AG04450 (cell line): Measurements from ENCODE around the gene FNDC4. TPM values are rescaled to one million over a fixed set of nuclear protein-coding genes. Genes with fewer than 3 reads are reported as not detected.
A peak's percentile ranks its signal among the peaks of the same experiment; 100 is the strongest.

Source experiments
- CTCF ChIA-PET: fragments of 300-600, 350-600 bp; formaldehyde crosslinking; extraction: SDS; loops from one replicate; lab custom pipeline; 2022; ENCODE audit warnings: antibody characterized with exemption, inconsistent platforms; lab: Charles Lee
- POLR2A ChIA-PET: fragments of 350-600 bp; formaldehyde crosslinking; extraction: SDS; loops from one replicate; lab custom pipeline; 2021; ENCODE audit warnings: antibody characterized with exemption, inconsistent platforms; lab: Yijun Ruan, JAX
- DNase-seq: peaks from one replicate; pipeline ENCODE4 v3.0.0-alpha.2; 2011; ENCODE audit warnings: low read depth, low spot score
- H3K27ac ChIP-seq: one replicate; pipeline ENCODE4 v1.5.1; 2012; ENCODE audit warnings: low read depth, low read length, control low read depth
- H3K27me3 ChIP-seq: one replicate; pipeline ENCODE4 v1.6.0; 2012; ENCODE audit warnings: low read length; ENCODE audit not compliant: control insufficient read depth, insufficient read depth
- H3K4me3 ChIP-seq: 2 replicates; pipeline ENCODE4 v1.5.1; 2011; ENCODE audit warnings: mild to moderate bottlenecking, low read depth, low read length, control low read depth
- H3K9me3 ChIP-seq: 2 replicates; pipeline ENCODE4 v1.5.1; 2012; ENCODE audit warnings: low read length; ENCODE audit not compliant: control insufficient read depth, insufficient read depth
- CTCF ChIP-seq: IDR thresholded peaks from 2 replicates; pipeline ENCODE4 v1.5.1; 2011; ENCODE audit warnings: low read depth, low read length, control low read depth, inconsistent platforms
- polyA plus RNA-seq: library from polyadenylated mRNA; depleted of rRNA; stranded (reverse); fragments of >200 nt; gene quantifications from 2 replicates; pipeline ENCODE4 v1.2.3, GENCODE V29; 2011

The FNDC4 gene
- polyA plus RNA-seq, 1 experiment, result 12.3 TPM

GRCh38 chr2:27494284-27494943 is 586 bp downstream of the FNDC4 start:
- Histone ChIP-seq H3K27ac (peak overlapping the region; percentile 11), H3K27me3 (peaks cover 4% of the 10 kb centered on the region), H3K4me3 (peak overlapping the region; percentile 73), H3K9me3 (no peaks in the 10 kb centered on the region)
- TF ChIP-seq CTCF, result no peak
- POLR2A ChIA-PET, result no interaction called here
- no peak for DNase-seq
- CTCF ChIA-PET, result interaction anchor here (1.1 kb wide), 1 partner anchor 189 kb away, joined by 3 read pairs; no protein-coding TSS in a partner anchor

- H3K9me3 ChIP-seq, result no peaks in the 10 kb centered on the region
- H3K27me3 ChIP-seq, result peaks cover 4% of the 10 kb centered on the region
- peak overlapping the region; percentile 73 for H3K4me3 ChIP-seq
- TF ChIP-seq CTCF, result no peak
- POLR2A ChIA-PET, result no interaction called here
- DNase-seq, result no peak
- CTCF ChIA-PET, result interaction anchor here (1.1 kb wide), 1 partner anchor 189 kb away, joined by 3 read pairs; no protein-coding TSS in a partner anchor
- H3K27ac ChIP-seq, result peak overlapping the region; percentile 11
These were observed 1.1 kb downstream of the FNDC4 start for GRCh38 chr2:27493948-27494283.

GRCh38 chr2:27492557-27492956 is 2.4 kb downstream of the FNDC4 start:
- CTCF ChIA-PET, result interaction anchor here (1.0 kb wide), 1 partner anchor 192 kb away, joined by 3 read pairs; no protein-coding TSS in a partner anchor
- Histone ChIP-seq H3K9me3 (no peaks in the 10 kb centered on the region), H3K27me3 (no peaks in the 10 kb centered on the region), H3K27ac (no peak overlapping the region), H3K4me3 (no peak overlapping the region)
- DNase-seq, result no peak
- TF ChIP-seq CTCF, result no peak
- POLR2A ChIA-PET, result no interaction called here

- H3K27ac ChIP-seq, result no peak within 1 kb of the TSS
- peak; percentile 93 for DNase-seq
- ChIA-PET CTCF (interaction anchor here (1.5 kb wide), 1 partner anchor 193 kb away, joined by 3 read pairs; no protein-coding TSS in a partner anchor), POLR2A (no interaction called here)
- peak within 1 kb of the TSS; percentile 88 for H3K4me3 ChIP-seq
- H3K9me3 ChIP-seq, result no peaks in the 10 kb centered on the region
- H3K27me3 ChIP-seq, result no peaks in the 10 kb centered on the region
- no peak for TF ChIP-seq CTCF
These were observed 5.3 kb downstream of the FNDC4 start, which contains the start of gene IFT172 for GRCh38 chr2:27489498-27490397. Gene IFT172, minus strand, starts transcription at chr2:27489743. Its CDS starts 90 bp downstream, at chr2:27489653.
